Measurements from ENCODE around the gene COPG1.

DNA sequence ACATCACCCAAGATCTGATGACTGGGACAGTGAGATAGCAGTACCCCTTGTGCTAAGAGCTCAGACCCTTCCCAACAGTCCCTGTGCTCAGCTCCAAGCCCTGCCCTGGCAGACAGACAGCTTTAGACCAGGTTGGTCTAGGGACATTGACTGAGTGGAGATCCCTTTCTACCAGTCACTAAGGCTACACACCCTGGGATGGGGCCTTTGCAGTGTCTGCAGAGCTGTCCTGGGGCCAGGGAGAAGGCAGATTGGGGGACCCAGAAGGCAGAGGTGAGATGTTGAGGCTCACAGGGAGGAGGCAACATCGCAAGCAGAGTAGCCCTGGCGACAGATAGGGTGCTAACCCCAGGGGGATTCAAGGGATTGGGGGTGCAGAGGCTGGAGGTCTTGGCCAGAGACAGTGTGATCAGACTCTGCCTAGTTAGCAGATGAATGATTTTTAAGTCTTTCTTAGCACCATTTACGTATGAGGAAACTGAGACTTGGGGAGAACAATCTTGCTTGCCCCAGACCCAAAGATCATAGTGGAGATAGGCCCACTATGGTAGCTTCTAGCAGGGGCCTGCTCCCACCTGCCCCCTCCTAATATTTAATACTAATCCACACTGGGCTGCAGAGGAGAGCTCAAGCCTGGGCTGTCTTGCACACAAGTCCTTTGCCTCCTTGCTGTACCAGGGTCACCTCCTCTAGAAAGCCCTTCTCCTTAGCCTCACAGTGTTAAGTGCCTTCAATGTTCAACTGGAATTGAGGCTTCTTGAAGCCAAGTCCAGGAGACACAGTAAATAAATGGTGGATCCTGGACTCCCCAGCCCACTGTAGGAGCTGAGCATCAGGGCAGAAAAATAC lies 61.9 kb downstream of the COPG1 start:
- TF ChIP-seq, protein P1, sequence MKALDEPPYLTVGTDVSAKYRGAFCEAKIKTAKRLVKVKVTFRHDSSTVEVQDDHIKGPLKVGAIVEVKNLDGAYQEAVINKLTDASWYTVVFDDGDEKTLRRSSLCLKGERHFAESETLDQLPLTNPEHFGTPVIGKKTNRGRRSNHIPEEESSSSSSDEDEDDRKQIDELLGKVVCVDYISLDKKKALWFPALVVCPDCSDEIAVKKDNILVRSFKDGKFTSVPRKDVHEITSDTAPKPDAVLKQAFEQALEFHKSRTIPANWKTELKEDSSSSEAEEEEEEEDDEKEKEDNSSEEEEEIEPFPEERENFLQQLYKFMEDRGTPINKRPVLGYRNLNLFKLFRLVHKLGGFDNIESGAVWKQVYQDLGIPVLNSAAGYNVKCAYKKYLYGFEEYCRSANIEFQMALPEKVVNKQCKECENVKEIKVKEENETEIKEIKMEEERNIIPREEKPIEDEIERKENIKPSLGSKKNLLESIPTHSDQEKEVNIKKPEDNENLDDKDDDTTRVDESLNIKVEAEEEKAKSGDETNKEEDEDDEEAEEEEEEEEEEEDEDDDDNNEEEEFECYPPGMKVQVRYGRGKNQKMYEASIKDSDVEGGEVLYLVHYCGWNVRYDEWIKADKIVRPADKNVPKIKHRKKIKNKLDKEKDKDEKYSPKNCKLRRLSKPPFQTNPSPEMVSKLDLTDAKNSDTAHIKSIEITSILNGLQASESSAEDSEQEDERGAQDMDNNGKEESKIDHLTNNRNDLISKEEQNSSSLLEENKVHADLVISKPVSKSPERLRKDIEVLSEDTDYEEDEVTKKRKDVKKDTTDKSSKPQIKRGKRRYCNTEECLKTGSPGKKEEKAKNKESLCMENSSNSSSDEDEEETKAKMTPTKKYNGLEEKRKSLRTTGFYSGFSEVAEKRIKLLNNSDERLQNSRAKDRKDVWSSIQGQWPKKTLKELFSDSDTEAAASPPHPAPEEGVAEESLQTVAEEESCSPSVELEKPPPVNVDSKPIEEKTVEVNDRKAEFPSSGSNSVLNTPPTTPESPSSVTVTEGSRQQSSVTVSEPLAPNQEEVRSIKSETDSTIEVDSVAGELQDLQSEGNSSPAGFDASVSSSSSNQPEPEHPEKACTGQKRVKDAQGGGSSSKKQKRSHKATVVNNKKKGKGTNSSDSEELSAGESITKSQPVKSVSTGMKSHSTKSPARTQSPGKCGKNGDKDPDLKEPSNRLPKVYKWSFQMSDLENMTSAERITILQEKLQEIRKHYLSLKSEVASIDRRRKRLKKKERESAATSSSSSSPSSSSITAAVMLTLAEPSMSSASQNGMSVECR (CRISPR knock-in tag; IDR thresholded peaks at IDR 0.05), result no peak
- no peak for TF ChIP-seq KAT2B (IDR thresholded peaks at IDR 0.05; ENCODE audit: low read depth, low read length)
- no peak for TF ChIP-seq MEF2D (tag; conservative IDR thresholded peaks at IDR 0.05; ENCODE audit: low read depth)
- TF ChIP-seq ZNF707 (CRISPR knock-in tag; conservative IDR thresholded peaks at IDR 0.05), result no peak
- no peak for TF ChIP-seq ZNF121 (CRISPR knock-in tag; conservative IDR thresholded peaks at IDR 0.05)
- no peak for TF ChIP-seq TEAD4 (IDR thresholded peaks at IDR 0.05; ENCODE audit: low read length)
- no peak for TF ChIP-seq TEAD4 (CRISPR knock-in tag; IDR thresholded peaks at IDR 0.05; ENCODE audit: borderline replicate concordance)
- no peak for TF ChIP-seq ZEB2 (IDR thresholded peaks at IDR 0.05)
- TF ChIP-seq MAFK (IDR thresholded peaks at IDR 0.05; ENCODE audit: low read length), result no peak
- TF ChIP-seq NELFE (IDR thresholded peaks at IDR 0.05; ENCODE audit: insufficient read depth, insufficient read length), result no peak
- no peak for TF ChIP-seq RNF2 (IDR thresholded peaks at IDR 0.05)
- no peak for TF ChIP-seq RBBP5 (IDR thresholded peaks at IDR 0.05; ENCODE audit: borderline replicate concordance, insufficient read depth, low read length, poor library complexity, severe bottlenecking)
- no peak for TF ChIP-seq RBM22 (IDR thresholded peaks at IDR 0.05; ENCODE audit: low read depth, low read length, poor library complexity, severe bottlenecking)
- no peak for TF ChIP-seq HMG20A (CRISPR knock-in tag; conservative IDR thresholded peaks at IDR 0.05)

All from K562 (cell line).